GM21447 (cell line): Measurements from ENCODE around the gene CKLF.

ENCODE experiments used
- ATAC-seq: cut with Tn5 transposase; IDR thresholded peaks from one replicate; pipeline ENCODE4 v1.9.1; 2021; ENCODE audit not compliant: unreplicated experiment

CKLF gene

DNA sequence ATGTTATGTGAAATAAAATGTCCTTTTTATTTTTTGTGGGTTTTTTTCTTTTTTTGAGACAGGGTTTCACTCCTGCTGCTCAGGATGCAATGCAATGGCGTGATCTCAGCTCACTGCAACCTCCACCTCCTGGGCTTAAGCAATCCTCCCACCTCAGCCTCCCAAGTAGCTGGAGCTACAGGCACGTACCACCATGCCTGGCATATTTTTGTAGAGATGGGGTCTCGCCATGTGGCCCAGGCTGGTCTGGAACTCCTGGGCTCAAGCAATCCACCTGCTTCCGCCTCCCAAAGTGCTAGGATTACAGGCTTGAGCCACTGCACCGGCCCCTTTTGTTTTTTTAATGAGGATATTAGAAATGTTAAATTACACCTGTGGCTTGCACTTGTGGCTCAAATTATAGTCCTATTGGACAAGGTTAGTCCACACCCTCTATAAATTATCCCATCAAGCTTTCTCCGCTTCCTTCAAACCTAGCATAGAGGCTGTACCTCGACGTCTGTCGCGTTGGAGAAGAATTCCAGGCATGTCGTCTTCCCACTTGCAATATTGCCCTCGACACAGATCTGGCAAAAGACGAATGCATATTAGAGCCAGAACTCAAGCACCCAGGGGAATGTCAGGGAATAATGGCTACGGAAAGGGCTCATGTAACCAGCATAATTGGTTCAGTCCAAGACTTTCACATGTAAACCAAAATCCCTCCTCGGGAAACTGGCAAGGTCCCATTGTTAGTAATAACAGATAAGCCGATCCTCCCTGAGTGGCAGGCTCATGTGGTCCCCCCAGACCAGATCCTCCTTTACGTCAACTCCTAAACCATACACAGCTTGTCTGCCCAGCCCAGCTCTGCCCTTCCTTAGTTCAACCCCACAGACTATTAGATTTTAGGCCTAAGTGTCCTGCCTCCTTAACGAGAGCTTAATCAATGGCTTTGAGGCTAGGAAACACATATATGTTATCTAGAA is 10.7 kb upstream of the CKLF start:
- no peak for ATAC-seq

DNA sequence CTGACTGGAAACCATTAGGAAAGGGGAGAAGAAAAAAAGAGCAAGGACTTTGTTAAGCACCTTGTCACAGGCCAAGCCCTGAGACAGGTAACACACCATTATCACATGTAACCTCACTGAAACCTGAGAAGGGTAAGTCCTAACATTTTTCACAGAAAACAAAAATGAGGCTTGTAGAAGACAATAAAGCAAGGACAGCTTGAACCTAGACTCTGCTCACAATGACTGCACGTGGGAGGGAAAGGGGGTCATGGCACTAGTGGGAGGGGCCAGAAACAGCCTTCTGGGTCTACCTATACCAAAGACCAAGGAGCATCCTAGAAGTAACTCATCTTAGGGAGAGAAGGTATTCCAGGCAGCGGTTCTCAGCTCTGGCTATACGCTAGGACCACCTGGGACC is 10.0 kb upstream of the CKLF start:
- ATAC-seq, result no peak

DNA sequence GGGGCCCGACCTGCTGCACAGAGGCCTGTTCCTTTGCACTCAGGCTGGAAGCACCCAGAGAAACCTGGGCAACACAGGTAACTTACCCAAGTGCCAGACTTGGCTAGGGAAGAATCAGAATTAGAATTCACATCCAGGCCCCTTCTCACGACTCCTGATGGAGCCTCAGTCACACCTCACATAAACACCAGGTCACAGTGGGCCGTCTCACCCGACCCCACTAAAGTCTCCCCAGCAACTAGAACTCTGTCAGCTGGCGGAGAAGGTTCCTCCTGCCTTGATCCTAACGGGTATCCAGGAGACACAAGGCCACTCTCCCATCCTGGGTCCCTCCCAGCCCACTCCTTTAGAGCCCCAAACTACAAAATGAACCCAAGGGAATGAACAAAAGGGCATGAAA is 8.8 kb upstream of the CKLF start:
- ATAC-seq, result no peak

DNA sequence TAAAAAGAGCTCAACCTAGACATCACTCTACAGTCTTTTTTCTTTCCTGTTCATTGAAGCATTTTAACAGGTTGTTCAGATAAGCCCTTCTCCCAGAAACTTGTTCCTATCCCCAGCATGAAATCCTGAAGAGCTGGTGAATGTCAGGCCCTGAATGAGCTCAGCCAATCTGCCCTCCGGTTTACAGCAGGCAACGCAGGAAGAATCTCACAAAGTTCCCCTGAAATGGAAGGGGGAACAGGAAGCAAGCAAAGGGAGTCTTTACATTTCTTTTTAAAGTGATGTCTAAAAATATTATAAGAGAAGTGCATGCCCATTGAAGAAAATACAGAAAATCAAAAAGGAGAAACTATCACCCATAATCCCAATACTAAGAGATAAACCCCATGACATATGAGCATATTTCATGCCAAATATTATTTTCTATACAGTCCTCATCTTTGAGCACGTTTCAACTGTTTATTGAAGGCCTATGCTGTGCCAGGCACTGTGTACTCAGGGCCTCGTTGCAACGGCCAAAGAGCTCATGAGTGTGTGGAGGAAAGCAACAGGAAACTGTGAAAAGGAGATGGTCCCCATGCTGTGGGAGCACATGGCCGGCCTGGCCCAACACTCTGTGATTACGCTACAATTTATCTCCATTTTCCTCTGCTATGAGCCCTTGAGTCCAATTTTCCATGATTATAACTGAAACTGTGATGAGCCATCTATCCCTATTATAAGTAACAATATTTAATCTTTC is 8.2 kb upstream of the CKLF start:
- ATAC-seq, result no peak

DNA sequence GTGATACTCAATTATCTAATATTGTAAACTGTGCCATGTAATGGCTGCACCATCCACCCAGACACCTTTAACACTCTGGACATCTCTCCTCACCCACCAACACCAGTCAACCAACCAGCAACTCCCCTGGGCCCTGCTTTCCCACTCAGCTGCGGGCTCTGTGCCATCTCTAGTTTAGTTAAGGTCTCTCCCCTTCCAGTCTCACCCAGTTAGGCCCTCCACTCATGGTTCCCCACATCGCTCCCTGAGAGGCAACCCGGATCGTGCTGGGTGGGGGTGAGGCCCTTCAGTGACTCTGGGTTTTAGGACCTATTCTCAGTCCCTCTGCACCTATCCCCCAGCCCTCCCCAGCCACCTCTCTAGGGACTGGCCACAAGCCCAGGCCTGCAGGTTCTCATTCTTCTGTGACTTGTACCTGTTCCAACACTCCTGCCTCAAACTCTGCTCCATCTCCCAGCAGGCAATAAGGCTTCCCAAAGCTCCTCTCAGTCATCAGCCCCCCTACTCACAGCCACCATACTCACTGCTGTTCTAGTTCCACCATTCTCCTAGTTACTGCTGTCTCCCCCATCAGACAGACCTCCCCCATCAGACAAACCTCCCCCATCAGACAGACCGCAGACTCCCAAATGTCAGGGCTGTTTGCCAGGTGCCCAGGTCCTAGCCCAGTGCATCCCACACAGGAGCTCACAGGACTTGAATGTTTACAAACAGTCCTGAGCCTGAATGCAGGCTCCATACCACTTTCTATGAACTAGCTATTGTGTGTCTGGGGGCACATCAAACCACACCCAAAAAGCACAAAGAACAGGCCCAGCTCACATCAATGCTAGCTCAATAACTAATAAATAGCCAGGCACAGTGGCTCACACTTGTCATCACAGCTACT is 5.0 kb upstream of the CKLF start:
- ATAC-seq, result no peak

DNA sequence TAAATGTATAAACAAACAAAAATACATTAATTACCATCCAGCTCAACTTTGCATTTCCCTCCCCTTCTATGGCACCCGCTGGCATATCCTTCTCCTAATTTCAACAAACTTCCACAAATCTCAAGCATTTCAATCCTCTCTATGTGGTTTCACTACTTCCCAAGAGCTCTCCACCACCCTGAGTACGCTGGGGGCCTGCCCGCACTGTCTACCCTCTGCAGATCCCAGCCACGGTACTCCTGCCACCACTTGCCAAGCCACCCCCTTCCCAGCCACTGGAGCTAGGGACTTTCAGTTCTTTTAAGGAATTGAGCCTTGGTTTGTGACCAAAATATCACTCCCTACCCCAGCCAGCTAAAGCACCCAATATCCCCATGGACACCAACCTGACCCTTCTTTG is 4.3 kb upstream of the CKLF start:
- ATAC-seq, result no peak

DNA sequence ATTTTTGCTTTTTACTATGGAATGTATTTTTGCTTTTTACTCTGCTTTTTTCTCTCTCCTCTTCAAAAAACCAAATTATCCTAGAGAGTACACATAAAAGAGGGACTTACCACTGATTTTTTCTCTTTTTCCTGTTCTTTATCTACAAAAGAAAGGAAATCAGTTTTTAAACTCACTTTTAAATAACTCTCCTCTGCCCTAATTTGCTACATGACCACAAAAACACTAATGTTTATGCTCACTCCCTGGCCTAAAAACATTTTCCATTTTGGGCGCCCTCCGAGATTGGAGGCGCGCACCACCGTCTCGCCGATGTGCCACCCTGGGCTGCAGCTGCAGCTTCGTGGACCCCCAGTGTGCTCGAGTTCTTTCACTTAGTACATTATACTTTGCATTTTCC is 3.5 kb upstream of the CKLF start:
- no peak for ATAC-seq

DNA sequence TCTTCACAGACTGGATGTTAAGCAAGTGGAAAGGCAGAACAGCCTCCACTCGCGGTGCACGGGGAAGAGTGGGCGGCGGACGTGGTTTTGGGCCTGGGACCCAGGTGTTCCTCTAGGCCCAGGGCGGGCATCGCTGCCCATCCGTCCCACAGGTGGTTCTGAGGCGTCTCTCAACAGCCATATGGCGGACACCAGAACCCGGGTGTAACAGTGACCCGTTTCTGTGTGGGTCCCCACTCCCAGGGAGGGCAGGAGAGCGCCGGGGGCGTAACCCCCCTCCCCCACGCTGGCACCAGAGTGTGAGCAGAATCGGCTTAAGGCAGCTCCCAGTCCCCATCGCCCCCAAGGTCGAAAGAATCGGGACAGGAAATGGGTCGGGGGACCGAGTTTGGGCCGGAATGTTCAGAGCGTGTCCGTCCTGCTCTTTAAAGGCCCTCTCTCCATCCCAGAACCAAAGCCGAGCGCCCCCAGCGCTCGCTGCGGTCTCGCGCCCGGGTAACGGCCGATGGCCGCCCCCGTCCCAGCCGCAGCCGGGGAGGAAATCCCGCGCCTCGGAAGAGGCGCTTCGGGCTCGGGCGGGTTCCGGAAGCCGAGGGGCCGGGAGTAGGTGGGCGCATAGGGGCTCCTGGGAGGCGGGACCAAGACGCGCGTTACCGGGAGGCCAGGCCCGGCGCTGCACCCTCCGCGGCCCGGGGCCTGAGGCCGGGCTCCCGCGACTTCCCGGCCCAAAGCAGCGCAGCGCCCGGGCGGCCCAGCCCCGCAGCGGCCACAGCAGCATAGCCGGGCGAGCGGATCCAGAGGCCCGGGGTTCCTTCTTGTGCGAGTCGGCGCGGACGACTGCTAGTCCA is 2.9 kb upstream of the CKLF start, which contains the start of gene TK2:
Gene TK2, minus strand, starts transcription at position 839 of the 848 bp plus-strand sequence. Its CDS starts 61 bp downstream, at position 778.
- no peak for ATAC-seq

DNA sequence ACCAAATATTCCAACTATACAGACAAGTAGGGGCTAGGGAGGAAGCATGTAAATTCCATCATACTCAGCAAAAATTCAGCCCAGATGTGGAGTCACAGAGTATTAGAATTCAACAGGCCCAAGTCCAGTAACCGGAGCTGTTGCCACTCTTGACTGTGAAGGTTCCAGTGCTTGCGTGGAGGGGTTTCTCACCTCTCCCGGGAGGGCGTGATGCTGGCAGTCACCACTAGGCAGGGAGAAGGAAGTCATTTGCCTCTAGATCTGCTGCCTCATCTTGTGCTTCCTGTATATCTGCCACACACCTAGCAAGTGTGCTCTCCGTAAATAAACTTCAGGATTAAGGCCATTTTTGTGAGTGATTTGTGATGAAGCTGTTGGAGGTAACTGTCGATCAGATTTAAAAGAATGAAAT is 1.0 kb upstream of the CKLF start:
- ATAC-seq, result no peak

DNA sequence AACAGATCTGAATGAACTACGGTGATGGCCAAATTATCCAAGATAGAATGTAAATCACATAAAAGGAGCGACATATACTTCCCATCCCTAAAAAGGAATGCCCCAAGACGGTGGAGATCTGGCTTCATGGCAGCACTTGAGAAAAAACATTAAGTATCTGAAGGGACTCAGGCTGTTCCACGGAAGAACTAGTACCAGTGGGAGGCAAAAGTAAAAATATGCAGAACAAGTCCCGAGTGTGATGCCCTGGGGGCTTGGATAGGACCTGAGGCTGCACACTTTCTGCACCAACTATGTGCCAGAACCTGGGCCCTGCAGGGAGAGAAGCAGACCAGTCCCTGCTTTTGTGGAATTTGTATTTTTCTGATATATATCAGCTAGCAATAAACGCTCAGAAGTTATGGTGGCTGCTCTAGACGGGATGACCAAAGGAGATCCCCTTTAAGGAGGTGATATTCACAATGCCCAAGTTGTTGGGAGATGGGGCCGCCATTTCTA is 539 bp upstream of the CKLF start:
- no peak for ATAC-seq

DNA sequence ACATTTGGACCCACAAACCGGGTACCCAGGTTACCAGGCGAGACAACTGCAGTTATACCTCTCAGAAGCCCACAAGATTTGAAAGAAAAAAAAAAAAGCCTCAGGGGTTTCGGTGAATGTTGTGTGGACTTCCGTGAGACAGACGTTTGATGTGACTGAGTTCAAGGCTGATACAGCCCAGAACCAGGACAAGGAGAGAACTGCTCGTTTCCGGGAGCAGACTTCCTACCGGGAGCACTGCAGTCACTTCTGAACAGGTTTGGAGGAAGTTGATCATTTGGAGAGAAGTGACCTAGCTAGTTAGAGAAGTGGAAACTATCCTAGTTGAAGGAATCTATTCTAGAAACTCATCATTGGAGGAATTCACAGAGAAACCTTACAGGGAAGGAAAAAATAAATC is 847 bp downstream of the CKLF start:
- no peak for ATAC-seq

DNA sequence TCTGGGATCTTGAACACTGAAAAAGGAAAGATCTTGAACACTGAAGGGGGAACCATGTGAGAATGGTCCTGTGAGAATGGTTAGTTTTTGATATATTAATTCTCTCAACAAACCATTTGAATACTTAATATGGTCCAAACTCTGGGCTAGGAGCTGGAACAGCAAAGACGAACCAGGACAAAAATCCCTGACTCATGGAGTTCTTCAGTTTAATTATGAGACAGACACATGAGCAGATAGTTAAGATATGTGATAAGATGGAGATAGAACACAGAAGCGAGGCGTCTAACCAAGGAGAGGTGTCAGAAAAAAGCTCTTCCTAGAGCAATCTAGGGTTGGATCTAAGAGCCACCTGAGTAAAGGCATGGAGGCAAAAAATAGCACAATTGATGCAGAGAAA is 1.6 kb downstream of the CKLF start:
- ATAC-seq, result no peak

DNA sequence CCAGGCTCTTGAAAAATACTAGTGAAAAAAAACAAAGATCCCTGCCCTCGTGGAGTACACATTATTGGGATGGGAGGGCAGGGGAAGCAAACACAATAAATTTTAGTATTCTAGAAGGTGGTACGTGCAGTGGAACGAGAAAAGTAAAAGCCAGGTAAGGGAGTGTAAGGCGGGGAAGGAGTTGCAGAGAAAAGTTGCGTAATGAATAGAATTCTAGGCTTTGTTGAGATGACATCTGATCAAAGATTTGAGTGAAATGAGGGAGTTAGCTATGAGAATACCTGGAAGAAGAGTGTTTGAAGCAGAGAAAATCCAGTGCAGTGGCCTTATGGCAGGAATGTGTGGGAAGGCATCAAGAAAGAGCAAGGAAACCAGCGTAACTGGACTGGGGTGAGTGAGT is 2.1 kb downstream of the CKLF start:
- no peak for ATAC-seq

DNA sequence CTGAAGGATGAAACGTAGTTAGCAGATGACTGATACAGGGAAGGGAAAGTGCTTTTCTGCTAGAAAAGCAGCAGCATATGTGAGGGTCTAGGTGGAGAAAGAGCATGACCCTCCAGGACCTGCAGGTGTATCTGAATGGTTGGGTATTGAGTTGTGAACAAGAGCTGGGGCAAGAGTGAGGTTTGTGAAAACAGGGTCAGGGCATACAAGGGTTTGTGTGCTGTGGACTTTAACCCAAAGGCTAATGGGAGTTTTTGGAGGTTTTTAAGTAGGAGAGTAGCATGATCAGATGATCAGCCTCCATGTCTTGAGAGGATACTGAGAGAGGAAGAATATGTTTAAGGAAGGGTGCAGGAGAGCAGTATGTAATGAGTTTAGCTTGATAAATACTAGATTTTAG is 7.7 kb downstream of the CKLF start:
- no peak for ATAC-seq

DNA sequence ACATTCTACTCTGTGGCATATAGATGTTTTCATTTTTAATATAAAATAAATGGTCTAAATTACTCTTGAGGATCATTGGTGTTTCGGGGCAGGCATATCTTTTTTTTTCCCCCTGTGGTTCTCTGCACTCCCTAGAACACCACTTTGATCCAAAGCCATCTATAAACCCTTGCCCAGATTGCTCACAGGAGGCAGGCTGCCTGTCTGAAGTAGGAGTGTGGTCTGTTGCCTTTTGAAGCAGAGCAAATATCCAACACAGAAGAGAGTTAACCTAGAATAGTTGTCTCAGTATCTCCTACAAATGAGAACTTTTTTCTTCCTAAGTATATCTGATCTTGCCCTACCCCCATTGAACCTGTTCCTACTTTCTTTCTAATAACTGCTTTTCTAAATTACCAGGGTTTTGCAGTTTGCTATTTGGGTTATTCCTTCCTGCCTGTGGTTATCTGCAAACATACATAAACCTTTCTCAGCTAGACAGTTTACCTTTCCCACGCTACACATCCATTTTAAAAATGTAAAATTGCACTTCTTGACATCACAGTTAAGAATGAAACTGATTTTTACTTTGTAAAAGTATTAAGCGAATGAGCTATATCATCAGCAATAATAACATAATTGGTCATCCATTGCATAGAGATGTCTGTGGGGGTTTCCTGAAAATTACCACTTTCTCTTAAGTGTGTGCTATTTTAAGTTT is 9.2 kb downstream of the CKLF start:
- ATAC-seq, result no peak

DNA sequence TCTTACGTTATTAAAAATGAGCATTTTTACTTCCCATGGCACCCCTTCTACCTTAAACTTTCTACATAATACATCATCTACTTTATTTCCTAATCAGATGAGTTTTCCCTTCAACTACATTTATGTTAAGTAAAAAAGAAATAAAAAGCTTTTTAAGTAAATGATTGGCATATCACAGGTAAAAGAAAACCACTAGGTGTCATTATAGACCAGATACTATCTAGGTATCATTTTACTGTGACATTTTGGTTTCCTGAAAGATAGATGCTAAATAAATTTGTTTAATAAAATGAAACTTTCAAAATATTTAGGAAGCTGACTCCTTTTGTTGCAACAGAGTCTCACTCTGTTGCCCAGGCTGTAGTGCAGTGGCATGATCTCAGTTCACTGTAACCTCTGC is 10.0 kb downstream of the CKLF start:
- ATAC-seq, result no peak

DNA sequence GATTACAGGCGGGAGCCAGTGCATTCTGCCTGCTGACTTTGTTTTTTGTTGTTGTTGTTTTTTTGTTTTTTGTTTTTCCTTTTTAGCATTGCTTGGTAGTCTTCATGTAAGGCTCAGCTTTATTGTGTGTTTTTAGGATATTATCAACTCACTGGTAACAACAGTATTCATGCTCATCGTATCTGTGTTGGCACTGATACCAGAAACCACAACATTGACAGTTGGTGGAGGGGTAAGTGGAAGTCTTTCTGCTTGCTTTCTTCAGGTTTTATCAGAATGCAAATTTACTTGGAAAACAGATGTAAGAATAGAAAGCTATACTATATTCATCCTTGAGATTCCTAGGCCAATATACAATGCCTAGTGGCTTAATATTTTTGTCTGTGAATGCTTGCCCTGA is 10.6 kb downstream of the CKLF start:
- no peak for ATAC-seq

DNA sequence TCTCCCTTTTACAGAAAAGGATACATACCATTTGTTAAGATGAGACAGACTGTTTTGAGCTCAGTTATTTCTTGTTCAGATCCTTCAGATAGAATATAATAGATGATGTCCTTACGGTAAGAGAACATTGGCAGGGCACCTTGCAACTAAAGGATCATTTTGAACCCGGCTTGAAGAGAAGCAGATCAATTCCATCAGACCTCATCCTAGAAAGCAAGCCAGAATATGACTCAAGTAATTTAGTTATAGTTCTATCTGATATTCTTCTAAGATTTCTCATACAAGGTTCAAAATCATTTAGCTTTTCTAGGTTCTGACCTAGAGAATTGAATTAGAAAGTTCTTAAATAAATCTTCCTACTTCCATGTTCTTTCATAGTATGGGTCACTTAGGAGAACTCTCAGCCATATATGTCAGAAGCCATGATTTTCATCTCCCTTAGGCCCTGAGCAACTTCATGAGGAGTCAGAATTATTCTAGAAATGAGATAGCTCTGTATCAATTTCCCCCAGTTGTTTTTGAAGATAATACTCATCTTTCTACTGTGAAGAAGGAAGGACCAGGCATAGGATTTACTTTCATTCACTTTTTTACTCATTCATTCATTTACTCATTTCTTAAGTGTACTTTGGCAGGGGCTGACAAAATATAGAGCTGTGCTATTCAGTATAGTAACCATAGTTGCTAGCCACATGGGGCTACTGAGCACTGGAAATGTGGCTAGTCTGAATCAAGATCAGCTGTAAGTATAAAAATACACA is 11.4 kb downstream of the CKLF start:
- no peak for ATAC-seq
